Measurements from ENCODE around the gene RAB37. TPM values are rescaled to one million over a fixed set of nuclear protein-coding genes. Genes with fewer than 3 reads are reported as not detected.

The RAB37 gene
- total RNA-seq, 1 experiment from 2014 or later, result not detected

DNA sequence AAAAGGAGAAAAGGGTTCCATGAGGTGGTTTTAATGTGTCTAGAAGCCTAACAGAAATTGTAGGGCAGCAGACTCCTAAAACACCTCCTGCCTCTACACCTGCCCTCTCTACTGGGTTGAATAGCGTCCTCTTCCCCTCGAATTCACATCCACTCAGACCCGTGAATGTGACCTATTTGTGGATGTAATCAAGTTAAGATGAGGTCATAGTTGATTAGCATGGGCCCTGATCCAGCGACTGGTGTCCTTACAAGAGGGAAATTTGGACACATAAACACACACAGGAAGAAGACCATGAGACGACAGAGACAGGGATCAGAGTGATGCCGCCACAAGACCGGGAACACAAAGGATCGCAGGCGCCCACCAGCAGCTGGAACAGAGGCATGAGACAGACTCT lies 37.8 kb upstream of the RAB37 start:
- H2AFZ ChIP-seq (ENCODE audit: low read length), result no peak overlapping the region
- no peak overlapping the region for H3K4me2 ChIP-seq (ENCODE audit: low read depth, low read length, poor library complexity, severe bottlenecking)
- H3K9me3 ChIP-seq (ENCODE audit: low read length), result no peaks in the 10 kb centered on the region
- no peaks in the 10 kb centered on the region for H4K20me1 ChIP-seq (ENCODE audit: insufficient read depth, low read depth, low read length)
- no peaks in the 10 kb centered on the region for H3K79me2 ChIP-seq (ENCODE audit: low read length)
- no peaks in the 10 kb centered on the region for H3K27me3 ChIP-seq (ENCODE audit: low read length)
- H3K4me1 ChIP-seq (ENCODE audit: low read length), result no peaks in the 10 kb centered on the region
- H3K4me3 ChIP-seq (ENCODE audit: low read length), result no peak overlapping the region
- no peaks in the 10 kb centered on the region for H3K9me2 ChIP-seq (replicated peaks; ENCODE audit: insufficient read depth, low read length)
- no peak for DNase-seq
- H3K9ac ChIP-seq (ENCODE audit: low read length), result no peak overlapping the region
- H3K27ac ChIP-seq (ENCODE audit: low read length), result no peak overlapping the region
- H3K36me3 ChIP-seq (ENCODE audit: insufficient read depth, low read length), result no peaks in the 10 kb centered on the region

- Histone ChIP-seq H3K9me2 (replicated peaks; ENCODE audit: insufficient read depth, low read length) (no peaks in the 10 kb centered on the region), H3K27me3 (ENCODE audit: low read length) (no peaks in the 10 kb centered on the region), H3K4me1 (ENCODE audit: low read length) (no peaks in the 10 kb centered on the region), H3K9ac (ENCODE audit: low read length) (no peak overlapping the region), H3K36me3 (ENCODE audit: insufficient read depth, low read length) (no peaks in the 10 kb centered on the region), H3K4me2 (ENCODE audit: low read depth, low read length, poor library complexity, severe bottlenecking) (no peak overlapping the region), H3K9me3 (ENCODE audit: low read length) (no peaks in the 10 kb centered on the region), H3K27ac (ENCODE audit: low read length) (no peak overlapping the region), H3K79me2 (ENCODE audit: low read length) (no peaks in the 10 kb centered on the region), H4K20me1 (ENCODE audit: insufficient read depth, low read depth, low read length) (no peaks in the 10 kb centered on the region), H3K4me3 (ENCODE audit: low read length) (no peak overlapping the region), H2AFZ (ENCODE audit: low read length) (no peak overlapping the region)
- DNase-seq, result no peak
Observed at GRCh38 chr17:74702116-74702871, 34.8 kb upstream of the RAB37 start.

- Histone ChIP-seq H3K9me2 (replicated peaks; ENCODE audit: insufficient read depth, low read length) (no peaks in the 10 kb centered on the region), H4K20me1 (ENCODE audit: insufficient read depth, low read depth, low read length) (no peaks in the 10 kb centered on the region)
- no peak for DNase-seq
Observed at GRCh38 chr17:74703311-74703710, 33.7 kb upstream of the RAB37 start.

GRCh38 chr17:74704544-74704943 lies 32.5 kb upstream of the RAB37 start:
- DNase-seq, result no peak
- Histone ChIP-seq H3K27ac (ENCODE audit: low read length) (no peak overlapping the region), H3K4me1 (ENCODE audit: low read length) (no peaks in the 10 kb centered on the region), H3K9me3 (ENCODE audit: low read length) (no peaks in the 10 kb centered on the region), H3K9ac (ENCODE audit: low read length) (no peak overlapping the region), H3K4me3 (ENCODE audit: low read length) (no peak overlapping the region), H3K9me2 (replicated peaks; ENCODE audit: insufficient read depth, low read length) (no peaks in the 10 kb centered on the region), H3K4me2 (ENCODE audit: low read depth, low read length, poor library complexity, severe bottlenecking) (no peak overlapping the region), H4K20me1 (ENCODE audit: insufficient read depth, low read depth, low read length) (no peaks in the 10 kb centered on the region), H2AFZ (ENCODE audit: low read length) (no peak overlapping the region), H3K79me2 (ENCODE audit: low read length) (no peaks in the 10 kb centered on the region), H3K36me3 (ENCODE audit: insufficient read depth, low read length) (no peaks in the 10 kb centered on the region), H3K27me3 (ENCODE audit: low read length) (no peaks in the 10 kb centered on the region)

More at GRCh38 chr17:74703311-74703710, 33.7 kb upstream of the RAB37 start:
- Histone ChIP-seq H3K4me1 (ENCODE audit: low read length) (no peaks in the 10 kb centered on the region), H3K9me3 (ENCODE audit: low read length) (no peaks in the 10 kb centered on the region), H3K4me3 (ENCODE audit: low read length) (no peak overlapping the region), H3K9ac (ENCODE audit: low read length) (no peak overlapping the region), H3K27ac (ENCODE audit: low read length) (no peak overlapping the region), H2AFZ (ENCODE audit: low read length) (no peak overlapping the region), H3K36me3 (ENCODE audit: insufficient read depth, low read length) (no peaks in the 10 kb centered on the region), H3K27me3 (ENCODE audit: low read length) (no peaks in the 10 kb centered on the region), H3K79me2 (ENCODE audit: low read length) (no peaks in the 10 kb centered on the region), H3K4me2 (ENCODE audit: low read depth, low read length, poor library complexity, severe bottlenecking) (no peak overlapping the region)

DNA sequence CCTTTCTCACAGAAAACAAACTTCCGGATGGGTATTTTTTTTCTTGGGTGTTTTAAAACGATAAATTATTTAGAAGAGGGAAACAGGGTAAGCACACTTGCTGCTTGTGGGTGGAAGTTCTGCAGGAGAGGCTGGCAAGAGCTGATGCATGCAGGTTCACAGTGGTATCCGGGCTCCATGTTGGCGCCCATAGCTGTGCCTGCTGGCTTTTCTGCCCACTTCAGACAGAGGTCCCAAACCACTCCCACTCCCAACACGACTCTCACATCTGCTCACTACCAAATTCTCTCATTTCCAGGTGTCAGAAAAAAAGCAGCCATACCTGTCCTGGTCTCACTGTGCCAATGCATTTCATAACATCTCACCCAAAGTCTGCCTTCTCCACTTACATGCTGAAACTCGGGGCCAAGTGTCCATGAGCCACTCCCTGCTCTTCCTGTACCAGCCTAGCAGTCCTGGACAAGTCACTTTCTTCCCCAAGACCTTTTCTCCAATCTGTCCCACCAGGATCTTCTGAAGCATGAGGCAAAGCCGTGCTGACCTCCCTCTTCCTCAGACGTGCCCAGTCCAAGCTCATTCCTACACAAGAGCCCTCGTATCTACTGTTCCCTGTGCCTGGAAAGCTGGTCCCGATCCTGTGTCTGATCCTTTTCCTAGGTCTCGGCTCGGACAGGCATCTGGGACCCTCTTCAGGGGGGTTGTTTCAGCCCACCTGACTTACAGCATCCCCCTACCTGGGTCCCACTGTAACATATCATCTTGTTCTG lies 25.8 kb upstream of the RAB37 start:
- Histone ChIP-seq H3K9ac (ENCODE audit: low read length) (no peak overlapping the region), H3K9me3 (ENCODE audit: low read length) (no peaks in the 10 kb centered on the region), H3K4me2 (ENCODE audit: low read depth, low read length, poor library complexity, severe bottlenecking) (no peak overlapping the region), H3K36me3 (ENCODE audit: insufficient read depth, low read length) (no peaks in the 10 kb centered on the region), H2AFZ (ENCODE audit: low read length) (no peak overlapping the region), H3K4me3 (ENCODE audit: low read length) (no peak overlapping the region), H3K27ac (ENCODE audit: low read length) (no peak overlapping the region), H3K4me1 (ENCODE audit: low read length) (no peaks in the 10 kb centered on the region), H3K79me2 (ENCODE audit: low read length) (no peaks in the 10 kb centered on the region), H3K27me3 (ENCODE audit: low read length) (no peaks in the 10 kb centered on the region), H3K9me2 (replicated peaks; ENCODE audit: insufficient read depth, low read length) (no peaks in the 10 kb centered on the region), H4K20me1 (ENCODE audit: insufficient read depth, low read depth, low read length) (no peaks in the 10 kb centered on the region)
- DNase-seq, result no peak

DNA sequence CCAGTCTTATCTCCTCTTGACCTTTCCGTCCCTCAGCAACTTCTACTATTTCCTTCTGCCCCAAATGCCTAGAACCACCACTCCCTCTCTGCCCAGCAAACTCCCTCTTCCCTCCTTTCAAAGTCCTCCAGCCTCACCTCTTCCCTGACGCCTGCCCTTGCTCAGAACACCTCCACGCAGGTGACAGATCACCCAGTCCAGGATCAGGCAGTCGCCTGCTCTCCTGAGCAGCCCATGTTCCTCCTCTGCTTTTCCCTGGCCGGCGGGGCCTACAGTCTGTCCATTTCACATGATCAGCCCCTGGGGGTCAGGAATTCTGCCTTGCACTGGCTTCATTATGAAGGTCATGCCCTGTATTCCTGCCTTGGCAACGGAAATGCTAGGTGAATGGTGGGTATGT lies 24.8 kb upstream of the RAB37 start:
- Histone ChIP-seq H3K79me2 (ENCODE audit: low read length) (no peaks in the 10 kb centered on the region), H3K27ac (ENCODE audit: low read length) (no peak overlapping the region), H3K27me3 (ENCODE audit: low read length) (no peaks in the 10 kb centered on the region), H3K9me3 (ENCODE audit: low read length) (no peaks in the 10 kb centered on the region), H3K4me1 (ENCODE audit: low read length) (no peaks in the 10 kb centered on the region), H4K20me1 (ENCODE audit: insufficient read depth, low read depth, low read length) (no peaks in the 10 kb centered on the region), H3K9me2 (replicated peaks; ENCODE audit: insufficient read depth, low read length) (no peaks in the 10 kb centered on the region), H3K9ac (ENCODE audit: low read length) (no peak overlapping the region), H3K4me2 (ENCODE audit: low read depth, low read length, poor library complexity, severe bottlenecking) (no peak overlapping the region), H3K36me3 (ENCODE audit: insufficient read depth, low read length) (no peaks in the 10 kb centered on the region), H2AFZ (ENCODE audit: low read length) (no peak overlapping the region), H3K4me3 (ENCODE audit: low read length) (no peak overlapping the region)
- no peak for DNase-seq

GRCh38 chr17:74712756-74713155 lies 24.3 kb upstream of the RAB37 start, which contains the start of gene CD300LF:
Gene CD300LF, minus strand, starts transcription at chr17:74712923. Its CDS starts 57 bp downstream, at chr17:74712866.
- H3K27ac ChIP-seq (ENCODE audit: low read length), result no peak within 1 kb of the TSS
- no peak within 1 kb of the TSS for H3K9ac ChIP-seq (ENCODE audit: low read length)
- H2AFZ ChIP-seq (ENCODE audit: low read length), result no peak within 1 kb of the TSS
- DNase-seq, result no peak
- H3K79me2 ChIP-seq (ENCODE audit: low read length), result no peaks in the 10 kb centered on the region
- H3K9me2 ChIP-seq (replicated peaks; ENCODE audit: insufficient read depth, low read length), result no peaks in the 10 kb centered on the region
- H3K4me2 ChIP-seq (ENCODE audit: low read depth, low read length, poor library complexity, severe bottlenecking), result no peak within 1 kb of the TSS
- no peaks in the 10 kb centered on the region for H3K27me3 ChIP-seq (ENCODE audit: low read length)
- no peaks in the 10 kb centered on the region for H3K36me3 ChIP-seq (ENCODE audit: insufficient read depth, low read length)
- no peaks in the 10 kb centered on the region for H3K4me1 ChIP-seq (ENCODE audit: low read length)
- H3K4me3 ChIP-seq (ENCODE audit: low read length), result no peak within 1 kb of the TSS
- H4K20me1 ChIP-seq (ENCODE audit: insufficient read depth, low read depth, low read length), result no peaks in the 10 kb centered on the region
- H3K9me3 ChIP-seq (ENCODE audit: low read length), result no peaks in the 10 kb centered on the region

DNA sequence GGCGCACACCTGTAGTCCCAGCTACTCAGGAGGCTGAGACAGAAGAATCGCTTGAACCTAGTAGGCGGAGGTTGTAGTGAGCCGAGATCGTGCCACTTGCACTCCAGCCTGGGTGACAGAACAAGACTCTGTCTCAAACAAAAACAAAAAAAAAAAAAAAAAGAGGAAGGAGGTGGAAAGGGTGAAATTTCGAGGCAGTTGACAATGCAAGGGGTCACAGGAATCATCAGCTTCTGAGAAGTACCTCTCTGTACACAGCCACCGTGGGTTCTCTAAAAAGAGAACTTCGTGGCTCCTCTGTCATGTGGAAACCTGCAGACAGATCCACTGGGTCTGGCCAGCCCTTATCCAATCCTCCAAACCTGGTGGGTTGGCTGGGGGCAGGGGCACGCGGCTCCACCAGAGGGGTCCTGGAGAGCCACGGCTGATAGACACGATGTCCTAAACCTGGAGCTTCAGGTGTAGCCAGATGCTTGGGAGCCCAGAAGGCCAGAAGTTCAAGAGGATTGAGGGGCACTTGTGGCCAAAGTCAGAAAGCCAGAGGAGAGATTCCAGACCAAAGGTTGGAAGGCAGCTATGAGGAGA lies 23.8 kb upstream of the RAB37 start:
- Histone ChIP-seq H3K36me3 (ENCODE audit: insufficient read depth, low read length) (no peaks in the 10 kb centered on the region), H3K9ac (ENCODE audit: low read length) (no peak overlapping the region), H3K4me2 (ENCODE audit: low read depth, low read length, poor library complexity, severe bottlenecking) (no peak overlapping the region), H3K4me3 (ENCODE audit: low read length) (no peak overlapping the region), H3K4me1 (ENCODE audit: low read length) (no peaks in the 10 kb centered on the region), H3K27me3 (ENCODE audit: low read length) (no peaks in the 10 kb centered on the region), H2AFZ (ENCODE audit: low read length) (no peak overlapping the region), H3K79me2 (ENCODE audit: low read length) (no peaks in the 10 kb centered on the region), H4K20me1 (ENCODE audit: insufficient read depth, low read depth, low read length) (no peaks in the 10 kb centered on the region), H3K9me3 (ENCODE audit: low read length) (no peaks in the 10 kb centered on the region), H3K9me2 (replicated peaks; ENCODE audit: insufficient read depth, low read length) (no peaks in the 10 kb centered on the region), H3K27ac (ENCODE audit: low read length) (no peak overlapping the region)
- no peak for DNase-seq

Data from Karpas-422 (cell line).